Measurements from ENCODE around the gene HSF2BP.

HSF2BP gene

GRCh38 chr21:43635436-43635835 is 23.9 kb downstream of the HSF2BP start:
- TF ChIP-seq CTCF (IDR thresholded peaks at IDR 0.05) = no peak
- H3K4me3 Mint-ChIP-seq = no peak overlapping the region
- peaks cover 26% of the 10 kb centered on the region for H3K36me3 Mint-ChIP-seq (ENCODE audit: low read depth)
- DNase-seq = no peak
- no peaks in the 10 kb centered on the region for H3K4me1 Mint-ChIP-seq
- no peaks in the 10 kb centered on the region for H3K27me3 Mint-ChIP-seq (ENCODE audit: low read depth, poor library complexity)
- peaks cover under 1% of the 10 kb centered on the region for H3K9me3 Mint-ChIP-seq
- H3K27ac Mint-ChIP-seq = no peak overlapping the region

GRCh38 chr21:43634618-43635017 is 24.7 kb downstream of the HSF2BP start:
- Mint-ChIP-seq H3K4me3 (no peak overlapping the region), H3K4me1 (no peaks in the 10 kb centered on the region)

GRCh38 chr21:43632373-43632905 is 26.8 kb downstream of the HSF2BP start:
- Mint-ChIP-seq H3K27ac (no peak overlapping the region), H3K27me3 (ENCODE audit: low read depth, poor library complexity) (no peaks in the 10 kb centered on the region)

More at GRCh38 chr21:43634618-43635017, 24.7 kb downstream of the HSF2BP start:
- DNase-seq = no peak
- TF ChIP-seq CTCF (IDR thresholded peaks at IDR 0.05) = no peak
- Mint-ChIP-seq H3K27me3 (ENCODE audit: low read depth, poor library complexity) (no peaks in the 10 kb centered on the region), H3K36me3 (ENCODE audit: low read depth) (peaks cover 30% of the 10 kb centered on the region), H3K9me3 (peaks cover 6% of the 10 kb centered on the region), H3K27ac (no peak overlapping the region)

GRCh38 chr21:43631411-43632107 is 27.7 kb downstream of the HSF2BP start:
- Mint-ChIP-seq H3K36me3 (ENCODE audit: low read depth) (peaks cover 50% of the 10 kb centered on the region), H3K27ac (no peak overlapping the region), H3K27me3 (ENCODE audit: low read depth, poor library complexity) (no peaks in the 10 kb centered on the region), H3K9me3 (peaks cover 26% of the 10 kb centered on the region), H3K4me1 (no peaks in the 10 kb centered on the region), H3K4me3 (no peak overlapping the region)
- TF ChIP-seq CTCF (IDR thresholded peaks at IDR 0.05) = no peak
- DNase-seq = no peak

More at GRCh38 chr21:43632373-43632905, 26.8 kb downstream of the HSF2BP start:
- Mint-ChIP-seq H3K9me3 (peaks cover 26% of the 10 kb centered on the region), H3K4me1 (no peaks in the 10 kb centered on the region), H3K4me3 (no peak overlapping the region), H3K36me3 (ENCODE audit: low read depth) (peaks cover 50% of the 10 kb centered on the region)
- DNase-seq = no peak
- TF ChIP-seq CTCF (IDR thresholded peaks at IDR 0.05) = no peak

GRCh38 chr21:43627527-43627926 is 31.8 kb downstream of the HSF2BP start:
- peaks cover 9% of the 10 kb centered on the region for H3K27me3 Mint-ChIP-seq (ENCODE audit: low read depth, poor library complexity)
- H3K27ac Mint-ChIP-seq = no peak overlapping the region
- DNase-seq = no peak

More at GRCh38 chr21:43627527-43627926, 31.8 kb downstream of the HSF2BP start:
- Mint-ChIP-seq H3K9me3 (peaks cover 26% of the 10 kb centered on the region), H3K4me1 (peaks cover 8% of the 10 kb centered on the region), H3K36me3 (ENCODE audit: low read depth) (peaks cover 39% of the 10 kb centered on the region), H3K4me3 (no peak overlapping the region)
- TF ChIP-seq CTCF (IDR thresholded peaks at IDR 0.05) = no peak
